ENCODE results near the gene CHCHD4. TPM values are rescaled to one million over a fixed set of nuclear protein-coding genes. Genes with fewer than 3 reads are reported as not detected.

The CHCHD4 gene
- total RNA-seq, 1 donor from 2014 or later, result 36.8 TPM

DNA sequence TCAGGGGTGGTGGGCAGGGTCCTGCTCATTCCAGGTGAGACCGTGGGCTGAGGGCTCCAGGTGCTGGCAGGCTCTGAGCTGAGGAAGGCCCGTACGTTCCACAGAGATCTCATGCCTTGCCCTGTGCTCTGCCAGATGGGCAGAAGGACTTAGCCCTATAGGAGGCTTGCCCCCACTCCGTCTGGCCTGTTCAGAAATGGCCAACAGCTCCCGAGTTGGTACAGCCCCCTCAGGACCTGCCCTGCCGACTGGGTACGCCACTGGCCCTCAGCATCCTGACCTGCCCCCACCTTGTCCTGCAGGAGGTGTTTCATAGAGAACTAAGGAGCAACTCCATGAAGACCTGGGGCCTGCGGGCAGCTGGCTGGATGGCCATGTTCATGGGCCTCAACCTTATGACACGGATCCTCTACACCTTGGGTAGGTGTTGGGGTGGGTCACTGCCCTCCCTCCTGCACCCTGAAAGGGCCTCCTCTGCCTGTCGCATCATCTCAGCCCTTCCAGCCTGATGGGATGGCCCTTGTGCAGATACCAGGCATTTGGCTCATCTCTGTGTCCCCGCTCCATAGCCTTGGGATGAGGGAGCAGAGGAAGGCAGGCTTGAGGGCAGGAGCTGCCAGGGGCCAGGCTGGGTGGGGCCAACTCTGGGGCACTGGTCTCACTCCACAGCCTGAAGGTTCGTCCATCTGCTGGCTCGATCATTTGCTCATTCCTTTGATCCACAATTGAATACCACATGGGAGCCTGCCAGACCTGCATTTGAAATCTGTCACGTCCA, 14.4 kb upstream of the CHCHD4 start:
- DNase-seq (no peak), ATAC-seq (no peak)
- intact Hi-C loops (cut with micrococcal nuclease), result no loop called here

GRCh38 chr3:14138109-14138877, 13.6 kb upstream of the CHCHD4 start:
- ATAC-seq (no peak), DNase-seq (no peak)
- intact Hi-C loops (cut with micrococcal nuclease), result no loop called here

GRCh38 chr3:14137445-14137844, 12.8 kb upstream of the CHCHD4 start:
- peak; percentile 1 for ATAC-seq
- intact Hi-C loops (cut with micrococcal nuclease), result no loop called here
- DNase-seq, result no peak

DNA sequence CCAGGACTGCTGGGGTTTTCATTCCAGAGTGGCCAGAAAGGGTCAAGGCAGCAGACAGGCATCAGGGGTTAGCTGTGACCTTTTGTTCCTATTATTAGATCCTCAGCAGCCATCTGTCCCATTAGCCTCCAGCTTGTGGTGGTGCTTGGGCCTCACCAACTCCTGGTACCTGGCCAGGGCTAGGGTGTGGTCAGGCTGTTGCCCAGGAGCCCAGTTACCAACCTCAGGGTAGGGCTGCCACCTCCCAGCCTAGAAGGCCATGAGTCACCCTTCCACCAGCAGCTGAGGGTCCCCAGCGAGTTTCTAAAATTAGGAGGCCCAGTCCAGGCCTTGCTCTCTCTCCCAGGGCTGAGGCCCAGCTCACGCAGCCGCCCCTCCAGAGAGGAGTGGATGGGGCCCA, 12.3 kb upstream of the CHCHD4 start:
- peak; percentile 59 for ATAC-seq
- intact Hi-C loops (cut with micrococcal nuclease), result no loop called here
- no peak for DNase-seq

- intact Hi-C loops (cut with micrococcal nuclease), result no loop called here
- ATAC-seq (no peak), DNase-seq (no peak)
Measured at GRCh38 chr3:14135581-14135980, 10.9 kb upstream of the CHCHD4 start.

DNA sequence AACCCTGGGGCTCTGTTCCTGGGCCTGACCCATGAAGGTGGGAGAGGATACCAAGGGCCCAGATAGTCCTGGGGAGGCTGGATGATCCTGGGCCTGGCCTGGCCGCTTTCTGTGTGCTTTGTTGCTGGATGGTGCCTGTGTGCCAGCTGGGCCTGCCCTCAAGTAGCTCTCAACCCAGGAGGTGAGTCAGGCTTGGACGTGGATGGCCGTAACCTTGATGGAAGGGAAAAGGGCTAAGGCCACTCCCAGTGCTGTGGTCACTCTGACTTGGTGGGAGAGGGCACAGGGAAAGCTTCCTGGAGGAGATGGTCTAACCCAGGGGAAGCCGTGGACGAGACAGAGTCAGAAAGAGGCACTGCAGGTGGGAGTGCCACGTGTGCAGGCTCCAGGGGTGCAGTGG, 9.6 kb upstream of the CHCHD4 start:
- intact Hi-C loops (cut with micrococcal nuclease), result no loop called here
- DNase-seq (no peak), ATAC-seq (no peak)

DNA sequence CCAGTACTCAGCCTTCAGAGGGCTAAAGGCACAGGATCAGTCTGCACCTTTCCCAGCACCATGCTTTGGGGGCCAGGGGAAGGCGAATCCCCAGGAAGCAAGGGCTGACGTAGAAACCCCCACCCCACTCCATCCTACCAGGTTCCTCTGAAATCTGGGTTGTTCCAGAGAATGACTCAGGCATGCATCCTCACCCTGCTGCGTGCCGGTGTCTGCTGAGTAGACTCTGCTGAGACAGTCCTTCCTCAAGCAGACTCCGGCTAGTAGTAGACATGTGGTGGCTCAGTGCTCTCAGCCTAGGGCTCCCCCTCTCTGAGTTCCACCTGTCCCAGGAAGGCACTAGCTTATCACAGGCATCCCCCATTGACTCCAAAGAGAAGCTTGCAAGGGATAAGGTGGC, 9.2 kb upstream of the CHCHD4 start:
- ATAC-seq, result no peak
- no peak for DNase-seq
- intact Hi-C loops (cut with micrococcal nuclease), result no loop called here

DNA sequence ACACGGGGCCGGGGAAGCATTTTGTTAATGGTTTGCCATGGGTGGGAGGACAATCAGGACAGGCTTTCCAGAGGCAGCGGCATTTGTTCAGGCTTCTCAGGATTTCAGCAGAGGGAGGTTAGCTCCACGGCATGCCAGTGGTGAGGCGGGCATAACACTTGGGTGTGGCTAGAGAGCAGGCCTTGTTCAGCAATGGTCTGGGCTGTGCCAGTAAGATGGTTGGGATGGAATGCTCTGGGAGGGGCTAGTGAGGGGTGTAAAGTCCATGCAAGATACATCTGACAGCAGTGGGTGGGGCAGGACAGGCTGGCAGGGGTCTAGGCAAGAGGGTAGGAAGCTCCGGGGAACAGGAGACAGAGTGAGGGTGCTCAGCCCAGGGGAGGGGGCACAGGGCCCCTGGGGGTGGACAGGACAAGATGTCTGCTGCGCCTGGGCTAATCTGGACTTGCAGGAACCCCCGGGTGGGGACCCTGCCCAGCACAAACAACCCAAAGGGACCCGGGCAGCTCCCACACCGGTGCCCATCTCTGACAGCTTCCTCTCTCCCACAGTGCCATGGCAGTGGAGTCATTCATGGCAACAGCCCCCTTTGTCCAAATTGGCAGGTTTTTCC, 8.6 kb upstream of the CHCHD4 start:
- intact Hi-C loops (cut with micrococcal nuclease), result no loop called here
- ATAC-seq (no peak), DNase-seq (no peak)

DNA sequence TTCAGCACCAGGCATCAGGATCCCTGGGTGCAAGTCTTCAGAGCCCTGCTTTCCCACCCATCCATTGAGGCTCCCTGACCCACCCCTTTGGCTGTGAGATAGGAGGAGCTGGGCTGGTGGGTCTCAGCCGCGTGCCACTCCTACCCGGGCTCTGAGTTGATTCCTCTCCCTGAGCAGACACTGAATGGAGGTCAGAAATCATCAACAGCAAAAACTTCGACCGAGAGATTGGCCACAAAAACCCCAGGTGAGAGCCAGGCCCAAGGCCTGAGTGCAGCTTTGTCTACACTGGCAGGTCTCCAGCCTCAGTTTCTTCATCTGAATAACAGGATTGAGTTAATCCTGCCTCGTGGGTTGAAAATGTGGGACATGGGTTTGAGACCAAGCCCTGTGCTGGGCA, 8.0 kb upstream of the CHCHD4 start:
- intact Hi-C loops (cut with micrococcal nuclease), result no loop called here
- no peak for DNase-seq
- ATAC-seq, result no peak

DNA sequence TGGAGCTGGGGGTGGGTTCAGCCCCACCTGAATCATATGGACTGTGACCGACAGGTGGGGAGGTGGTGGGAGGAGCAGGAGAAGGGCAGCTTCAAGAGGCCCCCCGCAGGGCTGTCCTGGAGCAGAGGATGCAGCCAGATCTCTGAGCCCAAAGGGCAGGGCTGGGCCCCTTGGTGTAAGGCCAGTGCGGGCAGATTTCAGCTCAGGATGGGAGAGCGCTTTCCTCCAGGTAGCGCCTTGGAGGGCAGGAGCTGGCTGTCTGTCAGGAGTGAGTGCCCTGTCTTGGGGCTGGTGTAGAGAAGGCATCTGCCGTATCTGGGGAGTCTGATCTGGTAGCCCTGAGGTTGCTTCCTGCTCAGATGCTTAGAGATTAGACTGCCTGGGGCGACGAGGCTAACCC, 7.5 kb upstream of the CHCHD4 start:
- no peak for ATAC-seq
- intact Hi-C loops (cut with micrococcal nuclease), result no loop called here
- no peak for DNase-seq

DNA sequence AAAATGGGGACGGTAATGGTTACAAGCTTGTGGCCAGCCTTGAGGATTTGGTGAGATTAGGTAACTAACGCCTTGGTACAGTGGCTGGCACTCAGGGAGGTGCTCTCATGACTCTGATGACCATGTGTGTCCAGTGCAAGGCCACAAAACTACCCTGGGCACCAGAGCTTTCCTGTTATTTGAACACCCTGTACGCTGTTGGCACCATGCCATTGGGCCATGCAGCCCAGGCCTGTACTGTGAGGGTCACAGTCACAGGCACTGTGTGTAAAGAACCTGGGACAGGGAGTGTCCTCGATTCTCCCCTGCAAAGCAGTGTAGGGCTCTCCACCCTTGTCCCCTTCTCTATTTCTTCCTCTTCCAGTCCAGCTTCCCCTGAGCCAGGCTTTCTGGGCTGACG, 6.5 kb upstream of the CHCHD4 start:
- DNase-seq, result no peak
- no peak for ATAC-seq
- intact Hi-C loops (cut with micrococcal nuclease), result no loop called here

DNA sequence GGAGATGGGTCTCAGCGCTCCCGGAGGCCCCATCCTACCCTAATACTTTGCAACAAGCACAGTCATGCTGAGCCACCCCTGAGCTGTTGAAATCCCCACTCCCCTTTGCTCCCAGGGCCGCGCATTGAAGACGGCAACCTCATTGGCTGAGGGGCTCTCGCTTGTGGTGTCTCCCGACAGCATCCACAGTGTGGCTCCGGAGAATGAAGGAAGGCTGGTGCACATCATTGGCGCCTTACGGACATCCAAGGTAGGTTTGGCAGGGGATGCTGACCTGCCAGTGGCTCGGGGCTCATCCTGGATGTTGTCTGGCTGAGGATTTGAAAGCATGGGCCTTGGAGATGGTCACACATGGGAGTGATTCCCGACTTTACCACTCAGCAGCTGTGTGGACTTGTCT, 6.0 kb upstream of the CHCHD4 start:
- DNase-seq, result no peak
- intact Hi-C loops (cut with micrococcal nuclease), result no loop called here
- ATAC-seq, result no peak

- DNase-seq (no peak), ATAC-seq (no peak)
- intact Hi-C loops (cut with micrococcal nuclease), result no loop called here
Measured at GRCh38 chr3:14130230-14130629, 5.6 kb upstream of the CHCHD4 start.

GRCh38 chr3:14129296-14129695, 4.6 kb upstream of the CHCHD4 start:
- no peak for DNase-seq
- no peak for ATAC-seq
- intact Hi-C loops (cut with micrococcal nuclease), result no loop called here

- no peak for ATAC-seq
- intact Hi-C loops (cut with micrococcal nuclease), result no loop called here
- DNase-seq, result no peak
Measured at GRCh38 chr3:14128724-14129123, 4.1 kb upstream of the CHCHD4 start.

GRCh38 chr3:14127516-14128161, 3.0 kb upstream of the CHCHD4 start:
- intact Hi-C loops (cut with micrococcal nuclease), result no loop called here
- no peak for DNase-seq
- ATAC-seq, result no peak

DNA sequence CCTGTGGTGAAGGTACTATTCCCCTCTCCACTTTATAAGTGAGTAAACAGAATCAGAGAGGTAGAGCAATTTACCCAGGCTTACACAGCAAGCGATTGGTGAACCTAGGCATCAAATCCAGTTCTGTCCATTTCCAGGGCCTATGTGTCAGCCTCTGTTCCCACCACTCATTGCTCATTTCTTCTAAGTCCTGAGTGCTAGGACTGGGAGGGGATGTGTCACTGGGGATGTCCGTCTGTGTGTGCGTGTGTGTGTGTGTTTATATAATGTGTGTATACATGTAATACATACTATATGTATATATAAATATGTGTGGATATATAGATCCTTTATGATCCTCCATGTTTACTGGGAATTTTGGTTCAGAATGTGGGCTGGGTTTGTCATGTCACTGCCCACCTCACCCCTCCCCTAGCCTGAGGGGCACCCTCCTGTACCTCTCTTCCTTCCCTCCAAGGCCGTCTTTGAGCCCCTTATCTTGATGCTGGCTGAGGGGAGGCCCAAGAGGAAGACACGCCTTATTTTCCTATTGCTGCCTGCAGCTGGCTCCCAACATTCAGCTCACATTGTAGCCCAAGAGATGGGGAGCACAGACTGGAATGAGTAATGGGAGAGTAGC, 2.3 kb upstream of the CHCHD4 start:
- ATAC-seq (no peak), DNase-seq (no peak)
- intact Hi-C loops (cut with micrococcal nuclease), result no loop called here

- no peak for ATAC-seq
- DNase-seq, result no peak
- intact Hi-C loops (cut with micrococcal nuclease), result no loop called here
Measured at GRCh38 chr3:14126017-14126886, 1.6 kb upstream of the CHCHD4 start.

All from left ventricle myocardium superior (tissue), 1 donor.